NCI-H510A (cell line): ENCODE measurements around the gene DENND1A.

ENCODE experiments used
- DNase-seq: peaks from one replicate; lab custom pipeline; 2025; lab: John Stamatoyannopoulos, UW

Gene DENND1A

DNA sequence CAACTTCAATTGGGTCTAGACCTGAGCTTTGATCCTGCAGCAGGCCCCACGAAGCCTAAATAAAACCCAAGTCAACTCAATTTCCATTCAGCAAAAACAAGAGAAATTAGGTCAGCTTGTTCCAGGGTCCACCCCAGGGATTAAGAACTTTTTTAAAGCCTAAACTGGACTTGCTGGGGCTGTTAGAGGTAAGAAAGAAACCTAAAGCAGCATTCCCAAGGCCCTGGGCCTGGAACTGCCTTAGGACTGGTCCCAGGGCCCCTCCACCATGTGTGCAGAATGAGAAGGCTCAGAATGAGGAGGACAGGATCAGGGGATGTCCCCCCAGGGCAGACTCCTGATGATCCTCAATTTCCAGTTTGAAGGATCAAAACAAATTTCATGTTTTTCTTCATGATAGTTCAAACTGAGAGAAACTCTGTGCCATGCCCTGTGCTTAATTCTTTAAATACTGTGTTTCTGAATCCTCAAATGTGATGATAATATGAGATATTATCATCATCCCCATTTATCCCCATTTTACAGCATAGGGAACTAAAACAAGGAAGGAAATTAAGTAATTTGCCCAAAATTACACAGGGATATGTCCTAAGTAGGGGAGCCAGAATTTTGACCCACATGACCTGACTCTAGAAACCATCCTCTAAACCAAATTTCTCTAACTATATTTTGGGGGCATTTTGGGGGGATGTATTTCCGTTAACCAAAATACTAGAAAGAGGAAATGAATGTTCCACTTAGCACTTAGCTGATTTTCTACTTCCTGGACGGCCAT lies 64.5 kb downstream of the DENND1A start:
- no peak for DNase-seq

DNA sequence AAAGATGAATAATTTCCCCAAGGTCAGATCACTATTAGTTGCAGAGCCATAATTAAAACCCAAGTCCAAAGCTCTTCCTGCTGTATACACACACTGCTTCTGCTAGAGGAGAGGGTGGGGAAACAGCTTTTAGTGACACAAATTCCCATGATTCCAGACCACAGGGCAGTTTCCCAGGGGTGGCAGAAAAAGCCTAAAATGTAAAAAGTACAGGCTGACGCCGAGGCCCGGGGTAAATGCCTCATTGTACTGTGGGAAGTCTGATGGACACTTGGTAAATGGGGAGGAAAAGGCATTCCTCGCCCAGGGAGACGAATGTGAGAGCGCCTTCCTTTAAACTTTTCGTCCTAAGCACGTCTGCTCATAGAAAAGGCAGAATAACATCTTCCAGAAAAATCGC lies 65.7 kb downstream of the DENND1A start:
- no peak for DNase-seq

DNA sequence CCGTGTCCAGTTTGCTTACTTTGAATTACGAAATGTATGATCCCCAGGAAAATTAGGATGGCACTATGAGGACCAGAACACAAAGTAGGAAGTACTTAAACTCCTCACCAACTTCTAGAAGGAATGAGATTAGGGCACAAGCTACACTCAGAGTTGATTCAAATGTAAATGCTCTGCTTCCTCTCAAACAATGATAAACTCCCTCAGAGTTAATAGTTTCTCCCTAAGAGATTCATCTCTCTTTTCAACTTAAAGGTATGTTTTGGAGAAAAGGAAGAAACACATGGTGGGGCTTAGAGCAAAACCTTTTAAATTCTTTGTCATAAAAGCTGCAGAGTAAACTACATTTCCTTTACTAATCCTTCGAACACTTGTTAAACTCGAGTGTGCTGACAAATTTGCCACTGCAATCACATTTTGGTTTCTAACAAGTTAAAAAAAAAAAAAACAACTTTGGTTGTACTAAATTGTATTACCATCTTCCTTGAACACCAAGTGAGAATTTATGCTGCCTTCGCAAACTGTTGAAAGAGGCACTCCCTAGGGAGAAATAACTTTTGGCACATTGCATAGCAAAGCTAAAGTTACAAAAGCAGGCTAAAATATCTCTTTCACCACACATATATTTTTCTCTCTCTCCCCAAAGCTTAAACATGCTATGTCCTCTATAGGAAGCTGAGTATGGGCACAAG lies 66.6 kb downstream of the DENND1A start:
- no peak for DNase-seq

DNA sequence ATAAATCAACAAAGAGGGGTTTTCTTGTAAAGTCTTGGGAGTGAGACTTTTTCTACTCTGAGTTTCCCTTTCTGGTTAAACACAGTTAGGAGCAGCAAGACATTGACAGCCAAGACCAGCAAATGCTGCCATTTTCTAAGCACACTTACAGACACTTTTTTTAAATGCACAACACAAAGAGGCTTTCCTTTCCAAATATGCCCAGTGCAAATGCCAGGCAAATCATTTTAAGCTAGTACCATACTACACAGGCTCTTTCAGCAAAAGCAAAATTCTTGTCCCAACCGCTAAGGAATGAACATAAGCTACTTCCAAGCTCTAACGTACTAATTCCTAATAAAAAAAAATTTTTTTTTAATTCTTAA lies 68.2 kb downstream of the DENND1A start:
- DNase-seq = no peak

DNA sequence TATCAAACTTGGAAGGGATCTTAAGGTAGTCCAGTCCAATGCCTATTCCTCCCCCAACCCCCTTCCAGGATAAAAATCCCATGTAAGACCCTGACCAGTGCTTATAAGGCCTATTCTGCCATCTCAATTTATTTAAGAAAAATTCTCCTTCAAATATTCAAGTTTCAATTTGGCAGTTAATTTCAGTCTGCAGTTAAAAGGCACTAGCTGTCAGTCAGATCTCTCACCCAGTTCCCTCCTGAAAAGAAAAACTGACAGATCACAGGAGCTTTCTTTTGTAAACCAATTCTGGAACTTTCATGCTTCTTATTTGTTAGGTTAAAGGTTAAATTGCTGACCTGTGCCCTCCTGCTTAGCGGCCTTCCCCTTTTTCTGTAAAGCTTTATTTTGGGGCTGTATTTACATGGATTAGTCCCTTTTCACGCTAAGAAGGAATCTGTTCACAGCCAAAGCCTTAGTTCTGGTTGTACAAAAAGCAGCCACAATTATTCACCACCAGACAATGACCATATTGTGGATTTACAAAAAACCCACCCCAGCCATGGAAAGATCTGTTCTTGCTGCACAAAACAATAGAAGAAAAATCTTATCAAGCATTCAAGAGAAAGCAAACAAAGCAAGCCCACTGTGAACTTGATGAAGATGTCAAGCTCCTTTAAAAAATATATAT lies 68.7 kb downstream of the DENND1A start:
- DNase-seq = no peak

DNA sequence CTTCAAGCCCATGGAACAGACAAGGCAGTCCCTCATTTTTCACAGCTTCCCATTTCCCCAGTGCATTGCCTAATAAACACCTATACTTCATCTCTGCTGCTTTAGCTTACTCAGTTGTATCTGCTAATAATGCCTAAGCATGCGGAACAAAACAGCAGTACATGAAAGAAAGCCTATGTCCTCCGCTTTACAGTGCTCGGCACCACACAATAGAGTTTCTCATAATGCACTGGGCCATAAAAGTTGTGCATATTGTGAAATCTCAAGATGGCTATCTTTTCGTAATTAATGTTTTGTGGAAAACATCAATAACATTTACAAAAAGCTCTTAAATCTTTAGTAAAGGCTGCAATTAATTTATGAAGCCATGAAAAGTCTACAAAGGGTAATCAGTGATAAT lies 69.3 kb downstream of the DENND1A start:
- DNase-seq = no peak

DNA sequence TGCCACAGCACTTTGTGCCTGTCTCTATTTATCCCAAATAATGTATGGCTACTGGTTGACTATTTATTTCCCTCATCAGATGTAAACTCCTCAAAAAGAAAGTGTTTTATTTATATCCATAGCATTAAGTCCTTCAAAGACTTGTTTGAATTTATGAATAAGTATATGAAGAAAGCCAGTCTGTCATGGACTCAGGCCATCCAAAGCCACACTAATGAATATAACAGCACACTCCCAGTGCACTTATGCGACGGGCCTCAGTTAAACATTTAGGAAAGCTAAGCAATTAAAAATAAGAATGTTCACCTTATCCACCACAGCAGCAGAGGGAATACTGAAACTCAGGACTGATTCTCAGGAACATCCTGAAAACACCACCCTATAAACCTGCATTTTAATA lies 77.5 kb downstream of the DENND1A start:
- DNase-seq = no peak

DNA sequence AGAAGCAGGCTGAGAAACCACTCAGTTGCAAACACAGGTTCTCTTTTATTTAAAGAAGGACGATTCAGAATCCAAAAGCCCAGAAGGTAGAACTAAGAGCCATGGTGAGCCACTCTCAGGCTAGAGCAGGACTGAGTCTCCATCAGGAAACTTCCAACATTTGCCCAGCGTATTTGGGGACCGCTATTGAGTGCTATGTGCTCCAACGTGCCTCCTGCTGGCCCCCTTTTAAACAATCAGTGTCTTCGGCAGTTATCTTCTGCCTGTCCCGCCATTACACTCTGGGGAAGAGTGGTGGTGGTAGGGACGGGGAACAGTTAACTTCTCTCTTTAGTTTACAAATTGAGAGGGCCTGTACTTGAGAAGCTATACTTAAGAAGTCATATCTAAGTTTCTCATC lies 78.1 kb downstream of the DENND1A start:
- no peak for DNase-seq

DNA sequence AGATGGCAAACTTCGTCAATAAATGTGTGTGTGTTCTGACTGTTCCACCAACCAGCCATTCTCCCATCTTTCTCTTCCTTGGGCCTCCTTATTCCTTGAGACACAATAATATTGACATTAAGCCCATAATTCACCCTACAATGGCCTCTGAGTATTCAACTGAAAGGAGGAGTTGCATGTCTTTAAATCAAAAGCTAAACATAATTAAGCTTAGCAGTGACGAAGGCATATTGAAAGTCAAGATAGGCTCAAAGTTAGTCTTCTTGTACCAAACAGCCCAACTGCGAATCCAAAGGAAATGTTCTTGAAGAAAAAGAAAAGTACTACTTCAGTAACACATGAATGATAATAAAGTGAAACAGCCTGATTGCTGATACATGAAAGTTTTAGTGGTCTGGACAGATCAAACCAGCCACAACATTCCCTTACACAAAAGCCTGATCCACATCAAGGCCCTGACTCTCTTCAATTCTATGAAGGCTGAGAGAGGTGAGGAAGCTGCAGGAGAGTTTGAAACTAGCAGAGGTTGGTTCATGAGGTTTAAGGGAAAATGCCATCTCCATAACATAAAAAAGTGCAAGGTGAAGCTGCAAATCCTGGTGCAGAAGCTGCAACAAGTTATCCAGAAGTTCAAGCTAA lies 81.4 kb downstream of the DENND1A start:
- DNase-seq = no peak

DNA sequence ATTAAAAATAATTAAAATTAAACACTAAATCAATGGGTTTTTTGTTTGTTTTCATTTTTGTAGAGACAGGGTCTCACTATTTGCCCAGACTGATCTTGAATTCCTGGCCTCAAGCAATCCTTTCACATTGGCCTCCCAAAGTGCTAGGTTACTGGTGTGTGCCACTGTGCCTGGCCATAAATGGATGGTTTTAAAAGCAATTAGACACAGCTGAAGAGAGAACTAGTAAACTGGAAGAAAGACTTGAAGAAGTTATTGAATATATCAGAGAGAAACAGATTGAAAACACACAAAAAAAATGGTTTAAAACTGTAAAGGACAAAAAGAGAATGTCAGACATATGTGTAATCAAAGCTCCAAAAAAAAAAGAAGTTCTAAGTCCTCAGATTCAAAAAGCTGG lies 83.0 kb downstream of the DENND1A start:
- no peak for DNase-seq

DNA sequence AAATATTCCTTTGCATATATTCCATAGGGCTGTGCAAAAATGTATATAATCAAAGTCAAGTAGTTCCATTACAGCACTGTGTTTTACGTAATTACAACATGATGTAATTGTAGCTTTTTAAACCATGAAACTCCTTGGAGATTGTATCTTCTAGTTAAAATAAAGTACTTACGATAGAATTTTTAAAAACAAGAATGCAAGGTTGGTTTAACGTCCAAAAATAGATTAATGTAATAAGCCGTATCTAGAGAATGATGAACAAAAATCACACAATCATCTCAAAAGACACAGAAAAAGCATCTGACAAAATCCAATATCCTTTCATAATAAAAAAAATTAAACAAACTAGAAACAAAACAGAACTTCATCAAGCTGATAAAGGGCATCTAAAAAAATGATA lies 86.2 kb downstream of the DENND1A start:
- DNase-seq = no peak

DNA sequence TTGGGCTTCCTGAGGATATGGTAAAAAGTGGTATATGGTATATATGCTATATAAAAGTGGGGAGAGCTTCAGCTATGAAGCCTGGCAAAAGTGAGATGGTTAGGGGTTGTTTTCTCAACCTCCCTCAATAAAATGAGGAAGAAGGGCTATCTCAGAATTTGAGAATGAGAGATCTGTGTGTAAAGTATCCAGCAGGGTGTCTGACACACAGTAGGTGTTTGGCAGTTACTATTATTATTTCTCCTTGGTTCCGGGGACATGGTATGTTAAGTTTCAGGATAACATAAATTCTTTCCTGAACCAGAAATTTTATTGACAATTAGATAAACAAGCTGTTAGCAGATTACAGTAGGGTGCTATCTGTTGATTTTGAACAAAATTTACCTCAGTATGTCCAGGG lies 94.1 kb downstream of the DENND1A start:
- DNase-seq = no peak

DNA sequence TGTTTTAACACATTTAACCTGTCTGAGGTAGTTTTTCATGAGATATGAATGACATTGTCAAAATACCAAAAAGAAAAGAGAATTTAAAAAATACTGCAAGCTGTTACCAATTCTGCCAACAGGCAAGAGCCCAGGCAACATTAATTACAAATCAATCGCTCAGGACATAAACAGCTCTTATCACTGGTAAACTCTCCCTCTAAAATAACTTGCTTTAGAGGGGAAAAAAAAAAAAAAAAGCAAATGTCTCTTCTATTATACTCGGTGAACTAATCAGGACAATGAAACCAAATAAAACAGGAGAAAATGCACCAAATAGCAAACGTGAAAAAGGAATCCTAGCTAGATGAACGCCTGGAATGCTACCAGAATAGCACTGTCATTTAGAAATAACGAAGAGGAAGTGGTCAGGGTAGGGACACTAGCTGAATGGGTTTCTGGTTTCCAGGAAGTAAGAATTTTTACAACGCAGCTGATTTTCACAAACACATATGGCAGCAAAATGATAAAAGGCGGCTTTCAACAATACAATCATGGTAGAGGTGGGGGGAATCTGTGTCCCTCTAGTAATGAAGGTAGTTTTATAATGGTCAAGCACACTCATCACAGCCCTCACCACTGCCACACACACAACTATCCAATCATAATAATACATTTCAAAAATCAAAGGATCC lies 94.9 kb downstream of the DENND1A start:
- no peak for DNase-seq

DNA sequence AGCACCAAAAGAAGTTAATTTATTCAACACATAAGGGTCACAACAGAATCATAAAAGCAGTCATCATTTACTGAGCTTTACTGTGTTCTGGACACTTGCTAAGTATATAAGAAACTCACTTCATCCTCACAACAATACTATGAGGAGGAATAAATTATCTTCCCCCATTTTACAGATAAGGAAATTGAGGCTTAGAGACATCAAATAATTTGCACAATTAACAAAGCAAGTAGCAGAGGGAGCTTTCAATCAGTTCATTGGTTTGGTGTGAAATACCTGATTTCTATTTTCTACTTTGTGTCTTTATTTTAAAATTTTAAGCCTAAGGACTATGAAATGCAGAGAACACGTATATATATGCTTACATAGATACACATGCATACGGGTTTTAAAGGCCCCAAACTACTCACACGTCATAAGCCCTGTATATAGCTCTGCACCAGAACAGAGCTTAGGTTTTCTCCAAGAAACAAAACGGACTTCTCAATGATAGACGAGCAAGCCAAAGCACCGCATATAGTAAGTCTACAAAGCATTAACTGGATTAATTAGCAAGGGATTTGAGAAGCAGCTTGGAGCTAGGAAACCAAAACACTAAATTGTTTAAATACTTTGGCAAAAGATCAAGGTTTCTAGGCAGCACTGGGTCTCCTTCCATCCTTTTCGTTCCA lies 95.6 kb downstream of the DENND1A start:
- no peak for DNase-seq

DNA sequence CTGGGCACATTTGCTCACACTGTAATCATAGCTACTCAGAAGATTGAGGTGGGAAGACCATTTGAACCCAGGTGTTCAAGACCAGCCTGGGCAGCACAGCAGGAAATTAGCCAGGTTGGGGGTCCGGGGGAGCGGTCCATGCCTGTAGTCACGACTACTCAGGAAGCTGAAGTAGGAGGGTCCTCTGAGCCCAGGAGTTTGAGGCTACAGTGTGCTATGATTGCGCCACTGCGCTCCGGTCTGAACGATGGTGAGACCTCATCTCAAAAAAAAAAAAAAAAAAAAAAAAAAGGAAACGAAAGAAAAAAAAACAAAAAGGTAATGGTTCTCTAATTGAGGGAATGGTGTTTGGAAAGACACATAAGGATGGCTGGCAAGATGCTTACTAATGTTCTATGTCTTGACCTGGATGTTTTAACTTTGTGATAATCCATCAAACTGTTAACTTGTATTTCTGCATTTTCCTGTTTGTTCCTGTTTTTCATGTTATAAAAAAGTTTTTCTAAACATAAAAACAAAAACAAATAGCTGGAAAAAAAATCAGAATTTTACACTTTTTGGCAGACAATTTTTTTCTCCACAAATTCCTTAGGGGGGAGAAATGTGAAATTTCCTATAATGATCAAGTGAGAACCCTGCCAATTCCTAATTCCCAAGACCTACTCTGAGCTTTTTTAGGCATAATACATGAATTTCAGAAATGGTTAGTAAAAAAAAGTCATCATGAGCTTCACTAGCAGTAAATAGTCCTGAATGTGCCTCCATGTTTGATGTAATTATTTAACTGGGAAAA lies 96.9 kb downstream of the DENND1A start:
- no peak for DNase-seq

DNA sequence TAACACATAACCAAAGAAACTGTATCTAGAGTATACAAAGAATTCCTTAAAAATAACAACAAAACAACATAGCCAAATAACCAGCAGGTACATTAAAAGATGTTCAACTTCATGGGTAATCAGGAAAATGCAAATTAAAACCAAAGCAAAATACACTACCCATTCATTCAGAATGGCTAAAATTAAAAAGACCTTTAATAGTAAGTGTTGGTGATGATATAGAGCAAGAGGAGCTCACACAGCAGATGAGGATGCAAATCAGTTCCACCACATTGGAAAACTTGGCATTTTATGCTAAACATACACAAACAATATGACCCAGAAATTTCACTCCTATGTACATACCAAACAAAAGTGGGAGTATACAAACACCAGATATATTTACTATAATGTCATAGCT lies 97.8 kb downstream of the DENND1A start:
- DNase-seq = no peak

DNA sequence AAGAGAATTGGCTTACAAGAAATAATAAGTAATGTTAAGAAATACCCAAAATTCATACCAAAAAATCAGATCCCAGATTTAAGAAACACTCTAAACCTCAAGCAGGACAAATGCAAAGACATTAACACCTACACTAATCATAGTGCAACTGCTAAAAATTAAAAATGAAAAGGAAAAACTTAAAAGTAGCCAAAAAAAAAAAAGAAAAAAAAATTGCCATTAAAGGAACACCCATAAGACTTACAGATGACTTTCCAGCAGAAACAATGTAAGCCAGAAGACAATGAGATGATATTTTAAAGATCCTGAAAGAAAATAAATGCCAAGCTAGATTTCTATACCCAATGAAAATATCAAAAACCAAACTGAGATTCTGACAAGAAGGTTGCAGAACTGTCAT lies 101.5 kb downstream of the DENND1A start:
- DNase-seq = no peak

DNA sequence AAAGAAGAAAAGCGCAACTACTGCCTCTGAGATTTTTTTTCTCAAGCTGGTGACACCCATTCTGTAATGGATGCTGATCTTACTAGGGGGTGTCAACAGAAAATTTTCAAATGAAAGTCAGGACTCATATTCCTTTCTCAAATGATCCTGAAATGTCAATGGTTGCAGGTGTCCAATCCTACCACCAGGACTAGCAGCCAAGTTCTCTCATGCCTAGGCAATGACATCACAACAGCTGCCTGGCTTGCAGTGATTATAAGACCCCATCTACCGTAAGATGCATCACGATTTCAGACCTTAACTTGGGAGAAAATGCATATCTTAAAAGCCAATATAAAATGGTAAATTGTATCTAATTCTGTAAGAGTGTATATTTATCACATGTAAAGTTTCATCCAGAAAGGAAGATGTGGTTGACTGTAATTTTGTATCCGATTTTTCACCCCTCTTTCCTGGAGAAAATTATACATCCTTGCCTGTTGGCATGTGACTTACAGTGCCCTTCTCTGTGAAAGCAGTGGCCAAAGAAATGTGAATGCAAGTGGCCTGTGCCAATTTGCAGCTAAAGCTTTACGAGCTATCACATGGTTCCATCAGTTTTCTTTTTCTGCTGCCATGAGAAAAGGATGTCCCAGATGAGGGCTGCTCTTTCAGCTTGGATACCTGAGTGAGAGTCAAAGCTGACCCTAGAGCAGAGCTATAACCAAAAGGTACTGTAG lies 104.4 kb downstream of the DENND1A start:
- DNase-seq = no peak

DNA sequence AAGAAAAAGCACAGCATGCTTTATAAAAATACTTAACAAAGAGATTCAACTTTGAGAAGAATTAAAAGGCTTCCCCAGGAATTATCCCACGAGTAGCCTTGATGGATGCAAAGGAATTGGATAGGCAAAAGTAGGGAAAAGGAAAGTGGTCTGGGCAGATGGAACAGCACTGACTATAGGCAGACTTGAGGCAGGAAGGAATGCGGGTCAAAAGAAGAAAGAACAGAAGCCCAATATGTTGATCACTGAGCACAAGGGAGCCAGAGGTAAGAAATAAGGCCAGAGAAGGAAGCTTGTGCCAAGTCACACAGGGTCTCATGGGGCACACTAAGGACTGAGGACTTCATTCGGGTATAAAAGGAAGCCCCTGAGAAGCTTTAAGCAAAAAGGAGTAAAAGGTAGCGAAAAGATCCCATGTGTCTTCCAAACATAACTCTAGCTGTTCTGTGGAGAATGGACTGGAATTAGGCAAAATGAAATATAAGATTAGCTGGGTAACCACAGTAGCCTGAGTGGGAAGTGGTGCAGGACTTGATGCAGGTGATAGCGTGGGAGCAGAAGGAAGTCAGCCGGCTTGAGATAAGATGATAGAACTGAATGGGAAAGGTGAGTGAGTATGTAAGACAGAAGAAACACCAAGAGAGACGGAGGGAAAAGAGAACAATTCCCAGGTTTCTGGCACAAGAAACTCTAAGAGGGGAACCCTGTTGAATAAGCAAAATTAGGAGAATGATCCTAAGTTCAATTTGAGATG lies 106.6 kb downstream of the DENND1A start:
- no peak for DNase-seq
